NCI-H1436 treated with DMSO at 0.1 percent for 48 hours (cell line): Measurements from ENCODE around the gene RBM33.
"Not testable (repeated sequence)": the region's sequence is repeated elsewhere in the genome, so short reads cannot be mapped to it uniquely, and the experiment has no call there.

ENCODE experiments used
- DNase-seq: peaks from one replicate; lab custom pipeline; 2025; lab: John Stamatoyannopoulos, UW

Gene RBM33

DNA sequence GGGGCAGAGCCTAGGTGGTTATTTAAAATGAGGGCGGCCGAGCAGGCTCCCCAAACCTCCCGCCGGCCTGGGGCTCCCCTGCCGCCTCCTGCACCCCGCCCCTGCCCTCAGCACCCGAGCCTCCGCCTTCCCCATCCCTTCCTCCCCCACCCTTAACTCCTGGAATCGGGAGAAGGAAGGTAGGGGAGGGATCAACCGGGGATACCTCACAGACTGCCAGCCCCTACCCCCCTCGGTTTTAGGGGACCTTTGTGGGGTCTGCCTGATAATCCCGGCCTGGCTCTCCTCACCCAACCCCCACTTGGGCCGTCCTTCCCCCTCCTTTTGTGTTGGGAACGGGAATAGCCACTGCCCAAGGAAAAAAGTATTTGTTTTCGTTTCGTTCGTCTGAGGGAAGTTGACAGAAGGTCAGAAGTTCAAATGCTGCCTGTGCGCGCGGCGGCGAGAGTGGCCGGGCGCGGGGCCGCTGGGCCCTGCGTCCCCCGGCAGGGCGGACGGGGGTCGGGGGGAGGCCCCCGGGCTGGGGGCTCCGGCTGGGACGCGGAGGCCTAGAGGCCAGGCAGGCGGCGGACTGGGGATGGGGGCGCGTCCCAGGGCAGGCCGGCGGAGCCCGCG lies 165.0 kb downstream of the RBM33 start:
- no peak for DNase-seq

GRCh38 chr7:155809947-155810769 lies 165.7 kb downstream of the RBM33 start:
- DNase-seq, result no peak

- DNase-seq, result no peak
These were observed 166.5 kb downstream of the RBM33 start for GRCh38 chr7:155810770-155811559.

DNA sequence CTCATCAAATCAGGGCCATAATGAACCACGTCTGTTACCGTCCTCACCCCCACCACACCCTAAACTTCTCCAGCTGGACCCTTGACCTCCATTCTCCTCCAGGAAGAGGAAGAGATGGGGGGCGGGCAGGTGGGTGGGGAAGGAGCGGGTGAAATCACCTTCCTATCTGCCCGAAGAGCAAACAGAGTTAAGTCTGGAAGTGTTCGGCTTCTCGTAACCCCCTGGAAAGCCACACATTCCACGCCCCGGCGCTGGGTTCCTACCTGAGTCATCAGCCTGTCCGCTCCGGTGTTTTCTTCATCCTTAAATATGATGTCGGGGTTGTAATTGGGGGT lies 167.1 kb downstream of the RBM33 start:
- DNase-seq, result no peak

GRCh38 chr7:155811895-155812761 lies 167.7 kb downstream of the RBM33 start, which contains the start of gene SHH:
Gene SHH, minus strand, starts transcription at chr7:155812463. Its CDS starts 341 bp downstream, at chr7:155812122.
- DNase-seq, result no peak

DNA sequence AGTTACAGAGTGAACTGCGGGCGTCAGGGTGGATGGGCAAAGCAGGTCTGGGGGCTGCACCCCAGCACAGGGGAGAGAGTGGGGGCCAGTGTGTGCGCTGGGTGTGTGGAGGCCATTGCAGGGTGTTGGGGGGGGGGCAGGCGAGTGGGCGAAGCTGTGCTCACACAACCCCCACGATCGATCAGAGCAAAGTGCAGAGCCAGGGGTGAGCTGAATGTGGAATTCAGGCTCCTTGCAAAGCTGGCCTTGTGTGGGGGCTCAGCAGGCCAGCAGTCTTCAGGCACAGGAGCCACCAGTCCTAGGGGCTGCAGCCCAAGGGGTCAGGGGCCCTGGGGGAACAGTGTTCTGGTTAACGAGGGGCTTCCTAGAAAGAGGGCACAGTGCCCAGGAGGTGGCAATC lies 168.7 kb downstream of the RBM33 start:
- DNase-seq, result no peak

DNA sequence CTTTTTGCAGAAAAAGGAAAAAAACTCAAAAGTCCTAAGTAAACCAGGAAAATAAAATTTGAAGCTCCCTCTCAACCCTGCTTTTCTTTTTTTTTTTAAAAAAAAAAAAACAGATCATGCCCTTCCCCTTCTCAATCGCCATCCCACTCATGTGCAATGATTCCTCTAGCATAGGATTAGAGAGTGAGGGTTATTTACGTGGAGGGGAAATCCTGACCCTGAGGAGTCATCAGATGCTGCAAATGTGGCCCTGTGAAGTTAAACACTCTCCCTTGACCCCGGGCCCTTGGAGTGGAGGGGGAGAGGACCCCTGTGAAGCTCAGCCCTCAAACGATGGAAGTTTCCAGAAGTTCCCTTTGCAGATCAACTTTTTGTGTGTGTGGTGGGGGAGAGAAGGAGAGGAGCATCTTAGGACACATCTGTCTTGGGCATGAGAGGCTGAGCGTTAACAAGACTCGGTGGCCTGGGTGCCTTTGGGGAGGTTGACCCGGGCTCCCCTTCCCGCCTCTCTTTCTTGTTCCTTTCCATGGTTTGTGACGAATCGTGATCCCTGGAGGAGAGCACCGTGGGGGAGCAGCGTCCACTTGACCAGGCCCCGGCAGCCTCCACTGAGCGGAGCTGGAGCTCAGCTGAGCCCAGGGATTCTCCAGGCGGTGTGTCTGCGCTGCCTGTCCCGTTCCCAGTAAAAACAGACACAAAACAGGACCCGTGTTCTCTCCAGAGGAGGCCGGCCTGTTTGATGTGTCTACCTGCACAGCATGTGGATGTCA lies 169.3 kb downstream of the RBM33 start:
- DNase-seq, result no peak

- no peak for DNase-seq
These were observed 170.1 kb downstream of the RBM33 start for GRCh38 chr7:155814316-155815276.

DNA sequence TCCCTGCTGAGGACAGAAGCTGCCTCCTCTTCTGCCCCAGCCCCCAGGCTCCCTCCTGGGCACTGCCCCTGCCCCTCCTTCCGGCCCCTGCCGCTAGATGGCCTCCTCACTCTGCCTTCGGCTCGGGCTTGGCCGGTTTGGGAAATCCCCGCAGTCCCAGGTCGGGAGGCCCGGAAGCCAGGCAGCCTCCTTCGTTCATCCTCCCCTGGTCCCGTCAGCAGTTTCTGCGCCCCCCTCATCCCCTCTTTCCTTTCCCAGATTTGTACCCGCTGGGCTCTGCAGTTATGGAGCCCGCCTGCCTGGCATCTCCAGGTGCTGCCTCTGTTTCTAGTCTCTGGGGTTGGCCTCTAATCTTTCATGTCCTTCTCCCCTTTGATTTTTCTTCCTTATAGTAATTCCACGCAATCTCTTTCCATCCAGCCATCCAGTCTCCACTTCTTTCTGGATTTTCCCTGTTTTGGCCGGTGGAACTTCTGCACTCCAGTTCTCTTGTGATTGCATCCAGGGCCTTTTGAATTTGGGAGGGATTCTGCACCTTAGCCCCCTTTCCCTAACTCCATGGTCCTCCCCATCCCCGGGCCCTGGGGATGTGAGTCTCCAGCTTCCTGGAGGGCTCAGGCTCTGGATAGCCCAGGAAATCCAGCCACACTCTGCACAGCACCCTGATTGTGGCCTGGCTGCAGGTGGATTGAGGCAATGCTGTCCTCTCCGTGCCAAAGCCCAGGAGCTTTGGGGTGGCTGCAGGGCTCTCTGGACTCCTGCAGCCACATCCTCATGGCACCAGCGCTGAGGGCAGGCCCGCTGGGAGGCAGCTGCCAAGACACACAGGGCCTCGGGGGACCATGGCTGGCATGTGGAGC lies 171.1 kb downstream of the RBM33 start:
- DNase-seq, result no peak

DNA sequence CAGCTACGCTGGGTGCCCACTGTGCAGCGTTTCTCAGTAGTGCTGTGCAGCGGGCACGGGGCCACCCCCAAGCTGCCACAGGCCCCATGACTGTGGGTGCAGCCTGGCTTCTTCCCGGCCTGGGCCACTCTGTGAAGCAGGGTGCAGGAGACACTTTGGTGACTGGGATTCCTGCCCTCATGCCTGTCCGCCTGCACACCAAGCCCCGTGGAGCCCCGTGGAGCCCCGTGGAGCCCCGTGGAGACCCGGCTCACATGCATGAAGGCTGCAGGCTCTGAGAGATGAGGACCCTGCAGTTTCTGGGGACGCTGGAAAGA lies 171.7 kb downstream of the RBM33 start:
- no peak for DNase-seq

DNA sequence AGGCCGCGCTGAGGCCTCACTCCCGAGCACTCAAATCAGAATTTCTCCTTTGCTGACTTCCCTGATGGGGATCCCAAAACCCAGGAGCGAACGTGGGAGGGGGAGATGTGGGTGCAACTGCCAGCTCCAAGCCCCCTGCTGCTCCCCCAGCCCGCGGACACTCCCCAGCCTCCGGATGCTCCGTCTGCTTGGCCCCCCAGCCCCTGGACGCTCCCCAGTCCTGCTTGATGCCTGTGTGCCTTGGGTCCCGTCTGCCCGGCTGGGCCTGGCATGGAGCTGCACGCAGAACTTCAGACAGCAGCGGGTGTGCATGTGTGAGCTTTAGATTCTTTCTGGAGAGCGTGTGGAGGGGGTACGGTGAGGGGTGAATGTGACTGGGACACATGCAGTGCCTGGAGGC lies 172.5 kb downstream of the RBM33 start:
- no peak for DNase-seq

- DNase-seq, result not testable (repeated sequence)
These were observed 173.1 kb downstream of the RBM33 start for GRCh38 chr7:155817515-155817914.

- DNase-seq, result no peak
These were observed 173.8 kb downstream of the RBM33 start for GRCh38 chr7:155818154-155818819.

DNA sequence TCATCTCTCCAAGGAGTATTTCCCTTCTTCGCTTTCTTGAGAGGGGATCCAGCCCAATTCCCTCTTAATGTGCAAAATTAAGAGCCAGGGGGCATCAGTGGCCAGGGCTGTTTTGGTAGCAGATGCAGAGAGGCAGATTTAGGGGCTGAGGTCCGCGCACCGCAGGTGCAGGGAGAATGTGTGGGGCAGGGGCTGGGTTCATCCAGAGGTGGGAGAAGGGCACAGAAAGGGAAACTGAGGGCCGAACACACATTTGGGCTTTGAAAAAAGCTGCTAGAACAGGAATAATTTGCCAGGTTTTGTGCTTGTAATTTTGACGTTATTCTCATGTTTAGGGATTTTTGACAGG lies 174.3 kb downstream of the RBM33 start:
- no peak for DNase-seq

DNA sequence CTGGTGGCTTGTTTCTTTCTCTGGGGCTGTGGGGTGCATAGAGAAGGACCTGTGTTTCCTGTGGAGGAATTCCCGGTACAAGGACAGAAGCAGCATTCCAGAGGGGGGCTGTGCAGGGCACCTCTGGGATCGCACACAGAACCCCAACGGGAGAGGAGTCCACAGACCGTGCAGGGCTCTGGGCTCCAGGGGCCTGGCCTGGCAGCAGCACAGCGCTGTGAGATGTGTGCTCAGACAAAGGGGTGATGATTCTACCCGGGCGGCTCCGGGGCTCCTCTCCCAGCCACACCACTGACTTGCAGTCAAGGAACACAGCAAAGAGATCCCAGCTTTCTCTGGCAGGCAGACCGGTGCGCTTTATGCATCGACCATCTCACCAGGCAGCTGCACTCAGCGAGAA lies 174.7 kb downstream of the RBM33 start:
- DNase-seq, result no peak

DNA sequence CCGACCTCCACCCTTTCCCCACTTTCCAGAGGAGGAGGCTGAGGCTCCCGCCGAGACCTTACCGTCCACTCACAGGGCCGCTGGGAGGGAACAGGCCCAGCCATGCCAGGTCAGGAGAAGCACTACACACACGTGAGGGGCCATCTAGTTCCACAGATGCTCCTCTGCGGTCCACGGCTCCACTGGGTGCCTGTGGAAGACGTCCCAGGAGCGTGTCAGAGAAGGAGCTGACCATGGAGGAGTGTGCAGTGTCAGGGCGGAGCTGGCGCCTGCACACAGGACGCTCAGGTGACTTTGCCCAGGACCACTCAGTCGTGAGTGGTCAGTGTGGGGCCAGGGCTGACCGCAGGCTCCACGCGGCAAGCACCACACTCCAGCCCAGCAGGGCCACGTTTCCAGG lies 175.8 kb downstream of the RBM33 start:
- no peak for DNase-seq

DNA sequence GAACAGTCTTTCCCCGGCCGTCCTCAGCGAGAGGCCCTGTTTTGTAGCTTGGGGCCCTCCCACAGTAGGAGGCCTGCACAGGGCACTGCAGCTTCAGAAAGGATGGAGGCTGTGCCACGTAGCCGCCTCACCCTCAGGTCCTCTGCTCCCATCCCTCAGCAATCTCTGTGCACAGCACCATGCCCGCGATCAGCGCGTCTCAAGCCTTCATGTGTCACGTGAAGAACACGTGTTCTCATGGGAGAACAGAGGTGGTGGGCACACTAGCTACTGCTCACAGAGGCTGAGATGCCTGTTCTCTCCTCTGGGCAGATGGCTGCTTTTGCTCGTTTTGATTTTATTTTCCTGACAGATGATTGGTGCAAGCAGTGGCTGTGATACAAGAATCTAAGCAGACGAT lies 176.3 kb downstream of the RBM33 start:
- no peak for DNase-seq

- no peak for DNase-seq
These were observed 177.4 kb downstream of the RBM33 start for GRCh38 chr7:155821851-155822250.
